Measurements from ENCODE around the gene RNF168. TPM values are rescaled to one million over a fixed set of nuclear protein-coding genes. Genes with fewer than 3 reads are reported as not detected.
"Not testable (repeated sequence)": the region's sequence is repeated elsewhere in the genome, so short reads cannot be mapped to it uniquely, and the experiment has no call there.

RNF168 gene
- polyA plus RNA-seq, 1 donor from 2014 or later, result 4.2 TPM

DNA sequence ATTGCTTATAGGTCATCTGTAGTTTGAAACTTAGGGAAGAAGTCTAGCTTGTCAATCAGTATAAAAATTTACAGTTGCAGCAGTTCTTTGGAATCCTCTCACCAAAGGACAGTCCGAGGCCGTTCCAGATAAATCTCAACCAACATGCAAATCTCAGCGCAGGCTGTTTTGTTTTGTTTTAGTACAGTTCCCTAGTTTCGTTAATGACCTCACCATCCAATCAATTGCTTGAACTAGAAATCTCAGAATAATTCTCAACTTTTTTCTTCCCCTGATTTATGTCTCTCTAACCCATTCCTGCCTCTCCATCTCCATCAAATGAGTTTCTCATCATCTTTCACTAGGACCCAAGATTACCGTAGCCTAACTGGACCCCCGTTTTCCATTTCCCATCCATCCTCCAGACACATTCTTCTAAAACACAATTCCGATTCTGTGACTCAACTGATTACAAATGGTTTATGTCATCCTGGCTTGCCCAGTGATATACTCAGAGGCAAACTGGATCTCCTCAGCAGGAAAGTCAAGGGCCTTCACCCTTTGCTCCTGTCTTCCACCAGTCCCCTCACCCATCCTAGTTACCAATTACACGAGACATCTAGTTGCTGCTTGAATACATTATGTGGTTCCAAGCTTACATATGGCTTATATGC lies 10.3 kb upstream of the RNF168 start:
- Histone ChIP-seq H2AFZ (ENCODE audit: low read depth, low read length) (no peak overlapping the region), H3K4me2 (ENCODE audit: low read length) (no peak overlapping the region), H3K9me3 (ENCODE audit: low read length) (peaks cover 4% of the 10 kb centered on the region), H3K36me3 (ENCODE audit: insufficient read depth, low read length) (no peaks in the 10 kb centered on the region), H3K4me3 (ENCODE audit: low read length) (no peak overlapping the region), H4K20me1 (ENCODE audit: insufficient read depth) (no peaks in the 10 kb centered on the region), H3K9ac (ENCODE audit: low read length) (no peak overlapping the region), H3K79me2 (replicated peaks; ENCODE audit: insufficient read depth, low read length) (no peaks in the 10 kb centered on the region), H3K27me3 (ENCODE audit: insufficient read depth, low read depth, low read length) (no peaks in the 10 kb centered on the region), H3K27ac (ENCODE audit: low read length) (no peak overlapping the region), H3F3A (ENCODE audit: insufficient read depth, low read length, poor library complexity, severe bottlenecking) (no peaks in the 10 kb centered on the region), H3K9me2 (ENCODE audit: insufficient read depth, low read length) (no peaks in the 10 kb centered on the region)
- TF ChIP-seq POLR2AphosphoS5 (IDR thresholded peaks at IDR 0.05) (no peak), TAF1 (IDR thresholded peaks at IDR 0.05; ENCODE audit: low read depth) (no peak), RAD21 (conservative IDR thresholded peaks at IDR 0.05) (no peak), EP300 (conservative IDR thresholded peaks at IDR 0.05; ENCODE audit: poor library complexity, severe bottlenecking) (no peak), SMC3 (conservative IDR thresholded peaks at IDR 0.05; ENCODE audit: poor library complexity) (no peak), EZH2 (IDR thresholded peaks at IDR 0.05; ENCODE audit: borderline replicate concordance, insufficient read depth, low read length, poor library complexity, severe bottlenecking) (no peak), MXI1 (conservative IDR thresholded peaks at IDR 0.05; ENCODE audit: poor library complexity, severe bottlenecking) (no peak)
- TF ChIP-seq, protein P1, sequence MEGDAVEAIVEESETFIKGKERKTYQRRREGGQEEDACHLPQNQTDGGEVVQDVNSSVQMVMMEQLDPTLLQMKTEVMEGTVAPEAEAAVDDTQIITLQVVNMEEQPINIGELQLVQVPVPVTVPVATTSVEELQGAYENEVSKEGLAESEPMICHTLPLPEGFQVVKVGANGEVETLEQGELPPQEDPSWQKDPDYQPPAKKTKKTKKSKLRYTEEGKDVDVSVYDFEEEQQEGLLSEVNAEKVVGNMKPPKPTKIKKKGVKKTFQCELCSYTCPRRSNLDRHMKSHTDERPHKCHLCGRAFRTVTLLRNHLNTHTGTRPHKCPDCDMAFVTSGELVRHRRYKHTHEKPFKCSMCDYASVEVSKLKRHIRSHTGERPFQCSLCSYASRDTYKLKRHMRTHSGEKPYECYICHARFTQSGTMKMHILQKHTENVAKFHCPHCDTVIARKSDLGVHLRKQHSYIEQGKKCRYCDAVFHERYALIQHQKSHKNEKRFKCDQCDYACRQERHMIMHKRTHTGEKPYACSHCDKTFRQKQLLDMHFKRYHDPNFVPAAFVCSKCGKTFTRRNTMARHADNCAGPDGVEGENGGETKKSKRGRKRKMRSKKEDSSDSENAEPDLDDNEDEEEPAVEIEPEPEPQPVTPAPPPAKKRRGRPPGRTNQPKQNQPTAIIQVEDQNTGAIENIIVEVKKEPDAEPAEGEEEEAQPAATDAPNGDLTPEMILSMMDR (IDR thresholded peaks at IDR 0.05; ENCODE audit: poor library complexity, severe bottlenecking), result no peak
- TF ChIP-seq, protein P2, sequence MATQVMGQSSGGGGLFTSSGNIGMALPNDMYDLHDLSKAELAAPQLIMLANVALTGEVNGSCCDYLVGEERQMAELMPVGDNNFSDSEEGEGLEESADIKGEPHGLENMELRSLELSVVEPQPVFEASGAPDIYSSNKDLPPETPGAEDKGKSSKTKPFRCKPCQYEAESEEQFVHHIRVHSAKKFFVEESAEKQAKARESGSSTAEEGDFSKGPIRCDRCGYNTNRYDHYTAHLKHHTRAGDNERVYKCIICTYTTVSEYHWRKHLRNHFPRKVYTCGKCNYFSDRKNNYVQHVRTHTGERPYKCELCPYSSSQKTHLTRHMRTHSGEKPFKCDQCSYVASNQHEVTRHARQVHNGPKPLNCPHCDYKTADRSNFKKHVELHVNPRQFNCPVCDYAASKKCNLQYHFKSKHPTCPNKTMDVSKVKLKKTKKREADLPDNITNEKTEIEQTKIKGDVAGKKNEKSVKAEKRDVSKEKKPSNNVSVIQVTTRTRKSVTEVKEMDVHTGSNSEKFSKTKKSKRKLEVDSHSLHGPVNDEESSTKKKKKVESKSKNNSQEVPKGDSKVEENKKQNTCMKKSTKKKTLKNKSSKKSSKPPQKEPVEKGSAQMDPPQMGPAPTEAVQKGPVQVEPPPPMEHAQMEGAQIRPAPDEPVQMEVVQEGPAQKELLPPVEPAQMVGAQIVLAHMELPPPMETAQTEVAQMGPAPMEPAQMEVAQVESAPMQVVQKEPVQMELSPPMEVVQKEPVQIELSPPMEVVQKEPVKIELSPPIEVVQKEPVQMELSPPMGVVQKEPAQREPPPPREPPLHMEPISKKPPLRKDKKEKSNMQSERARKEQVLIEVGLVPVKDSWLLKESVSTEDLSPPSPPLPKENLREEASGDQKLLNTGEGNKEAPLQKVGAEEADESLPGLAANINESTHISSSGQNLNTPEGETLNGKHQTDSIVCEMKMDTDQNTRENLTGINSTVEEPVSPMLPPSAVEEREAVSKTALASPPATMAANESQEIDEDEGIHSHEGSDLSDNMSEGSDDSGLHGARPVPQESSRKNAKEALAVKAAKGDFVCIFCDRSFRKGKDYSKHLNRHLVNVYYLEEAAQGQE (IDR thresholded peaks at IDR 0.05; ENCODE audit: borderline replicate concordance), result no peak

DNA sequence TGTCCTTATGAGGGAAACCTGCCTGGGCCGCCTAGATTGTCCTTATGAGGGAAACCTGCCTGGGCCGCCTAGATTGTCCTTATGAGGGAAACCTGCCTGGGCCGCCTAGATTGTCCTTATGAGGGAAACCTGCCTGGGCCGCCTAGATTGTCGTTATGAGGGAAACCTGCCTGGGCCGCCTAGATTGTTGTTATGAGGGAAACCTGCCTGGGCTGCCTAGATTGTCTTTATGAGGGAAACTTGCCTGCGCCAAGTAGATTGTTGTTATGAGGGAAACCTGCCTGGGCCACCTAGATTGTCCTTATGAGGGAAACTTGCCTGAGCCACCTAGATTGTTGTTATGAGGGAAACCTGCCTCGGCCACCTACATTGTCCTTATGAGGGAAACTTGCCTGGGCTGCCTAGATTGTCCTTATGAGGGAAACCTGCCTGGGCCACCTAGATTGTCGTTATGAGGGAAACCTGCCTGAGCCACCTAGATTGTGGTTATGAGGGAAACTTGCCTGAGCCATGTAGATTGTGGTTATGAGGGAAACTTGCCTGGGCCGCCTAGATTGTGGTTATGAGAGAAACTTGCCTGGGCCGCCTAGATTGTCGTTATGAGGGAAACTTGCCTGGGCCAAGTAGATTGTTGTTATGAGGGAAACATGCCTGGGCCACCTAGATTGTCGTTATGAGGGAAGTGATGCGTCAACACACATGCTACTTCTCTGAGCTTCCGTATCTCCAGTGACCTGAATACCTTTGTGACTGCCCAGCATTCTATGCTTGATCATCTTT lies 8.3 kb upstream of the RNF168 start:
- H2AFZ ChIP-seq (ENCODE audit: low read depth, low read length); H3K9me3 ChIP-seq (ENCODE audit: low read length); H3F3A ChIP-seq (ENCODE audit: insufficient read depth, low read length, poor library complexity, severe bottlenecking): not testable (repeated sequence)

DNA sequence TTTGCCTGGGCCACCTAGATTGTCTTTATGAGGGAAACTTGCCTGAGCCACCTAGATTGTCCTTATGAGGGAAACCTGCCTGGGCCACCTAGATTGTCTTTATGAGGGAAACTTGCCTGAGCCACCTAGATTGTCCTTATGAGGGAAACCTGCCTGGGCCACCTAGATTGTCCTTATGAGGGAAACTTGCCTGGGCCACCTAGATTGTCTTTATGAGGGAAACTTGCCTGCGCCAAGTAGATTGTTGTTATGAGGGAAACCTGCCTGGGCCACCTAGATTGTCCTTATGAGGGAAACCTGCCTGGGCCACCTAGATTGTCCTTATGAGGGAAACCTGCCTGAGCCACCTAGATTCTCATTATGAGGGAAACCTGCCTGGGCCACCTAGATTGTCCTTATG lies 7.5 kb upstream of the RNF168 start:
- not testable (repeated sequence) for H3K4me2 ChIP-seq (ENCODE audit: low read length); H3K9me2 ChIP-seq (ENCODE audit: insufficient read depth, low read length); H2AFZ ChIP-seq (ENCODE audit: low read depth, low read length); H3K36me3 ChIP-seq (ENCODE audit: insufficient read depth, low read length); H3K4me3 ChIP-seq (ENCODE audit: low read length); H3K79me2 ChIP-seq (replicated peaks; ENCODE audit: insufficient read depth, low read length); H3F3A ChIP-seq (ENCODE audit: insufficient read depth, low read length, poor library complexity, severe bottlenecking); H4K20me1 ChIP-seq (ENCODE audit: insufficient read depth); H3K27ac ChIP-seq (ENCODE audit: low read length); H3K27me3 ChIP-seq (ENCODE audit: insufficient read depth, low read depth, low read length); H3K9me3 ChIP-seq (ENCODE audit: low read length); H3K9ac ChIP-seq (ENCODE audit: low read length)

More for the DNA sequence above, 8.3 kb upstream of the RNF168 start:
- not testable (repeated sequence) for H3K9ac ChIP-seq (ENCODE audit: low read length); H3K9me2 ChIP-seq (ENCODE audit: insufficient read depth, low read length); H3K36me3 ChIP-seq (ENCODE audit: insufficient read depth, low read length); H3K79me2 ChIP-seq (replicated peaks; ENCODE audit: insufficient read depth, low read length); H3K4me2 ChIP-seq (ENCODE audit: low read length); H3K27ac ChIP-seq (ENCODE audit: low read length); H3K27me3 ChIP-seq (ENCODE audit: insufficient read depth, low read depth, low read length); H4K20me1 ChIP-seq (ENCODE audit: insufficient read depth); H3K4me3 ChIP-seq (ENCODE audit: low read length)
